ENCODE measurements around the gene RD3L.

- TF ChIP-seq GATA2 (IDR thresholded peaks at IDR 0.05; ENCODE audit: low read depth, low read length) (no peak), GATA3 (IDR thresholded peaks at IDR 0.05; ENCODE audit: low read depth, low read length) (no peak)
Measured at GRCh38 chr14:103966631-103967030, 24.3 kb upstream of the RD3L start.
